KBM-7 (cell line): ENCODE data around the gene HACE1.
"Not testable (repeated sequence)": the region's sequence is repeated elsewhere in the genome, so short reads cannot be mapped to it uniquely, and the experiment has no call there.

ENCODE experiments used
- DNase-seq: peaks from one replicate; pipeline ENCODE4 v3.0.0-alpha.2; 2015
- in situ Hi-C: fragments of 300-500 bp; cut with MboI; formaldehyde crosslinking; loops from 2 replicates; pipeline ENCODE4 v1.14.3; 2020; ENCODE audit warnings: low sequenced_read_pairs, low pct_unique_long_range_greater_than_20kb, mixed read lengths

The HACE1 gene

GRCh38 chr6:104859225-104860146 is at the start of gene HACE1:
Gene HACE1, minus strand, starts transcription at chr6:104859919. Its CDS starts 277 bp downstream, at chr6:104859642.
- in situ Hi-C loops: no loop called here

GRCh38 chr6:104908888-104909525 is 49.3 kb upstream of the HACE1 start:
- DNase-seq: no peak
- in situ Hi-C loops: no loop called here

More at GRCh38 chr6:104859225-104860146, at the start of gene HACE1:
- peak; percentile 94 for DNase-seq

GRCh38 chr6:104908031-104908887 is 48.5 kb upstream of the HACE1 start:
- no peak for DNase-seq
- in situ Hi-C loops: no loop called here

GRCh38 chr6:104898893-104899292 is 39.2 kb upstream of the HACE1 start:
- DNase-seq, in situ Hi-C loops: not testable (repeated sequence)

- in situ Hi-C loops: no loop called here
- DNase-seq: peak; percentile 16
Observed at GRCh38 chr6:104896914-104897313, 37.2 kb upstream of the HACE1 start.

GRCh38 chr6:104888066-104888465 is 28.3 kb upstream of the HACE1 start:
- in situ Hi-C loops: no loop called here
- no peak for DNase-seq

- in situ Hi-C loops: no loop called here
- peak; percentile 73 for DNase-seq
Observed at GRCh38 chr6:104887350-104887749, 27.6 kb upstream of the HACE1 start.

GRCh38 chr6:104885518-104886043 is 25.9 kb upstream of the HACE1 start:
- DNase-seq: no peak
- in situ Hi-C loops: no loop called here

- DNase-seq: no peak
- in situ Hi-C loops: no loop called here
Observed at GRCh38 chr6:104884867-104885517, 25.3 kb upstream of the HACE1 start.

- in situ Hi-C loops: no loop called here
- no peak for DNase-seq
Observed at GRCh38 chr6:104881964-104882668, 22.4 kb upstream of the HACE1 start.

- in situ Hi-C loops: no loop called here
- DNase-seq: peak; percentile 26
Observed at GRCh38 chr6:104862456-104862855, 2.7 kb upstream of the HACE1 start.

GRCh38 chr6:104860221-104860620 is 502 bp upstream of the HACE1 start:
- in situ Hi-C loops: no loop called here

GRCh38 chr6:104858642-104859041 is 1.1 kb downstream of the HACE1 start:
- in situ Hi-C loops: no loop called here
- DNase-seq: no peak

More at GRCh38 chr6:104860221-104860620, 502 bp upstream of the HACE1 start:
- no peak for DNase-seq

GRCh38 chr6:104855507-104855906 is 4.2 kb downstream of the HACE1 start:
- DNase-seq: no peak
- in situ Hi-C loops: no loop called here

- in situ Hi-C loops, DNase-seq: not testable (repeated sequence)
Observed at GRCh38 chr6:104847721-104848120, 12.0 kb downstream of the HACE1 start.

GRCh38 chr6:104843229-104843628 is 16.5 kb downstream of the HACE1 start:
- DNase-seq: no peak
- in situ Hi-C loops: no loop called here

GRCh38 chr6:104837158-104837557 is 22.6 kb downstream of the HACE1 start:
- in situ Hi-C loops: no loop called here
- DNase-seq: no peak

- in situ Hi-C loops, DNase-seq: not testable (repeated sequence)
Observed at GRCh38 chr6:104836479-104837020, 23.2 kb downstream of the HACE1 start.
